GM12878 (cell line): ENCODE data around the gene LDLRAD4. TPM values are rescaled to one million over a fixed set of nuclear protein-coding genes. Genes with fewer than 3 reads are reported as not detected.
A peak's percentile ranks its signal among the peaks of the same experiment; 100 is the strongest.

ENCODE experiments used
- CREM ChIP-seq: IDR thresholded peaks from 2 replicates; pipeline ENCODE4 v1.6.1; 2014; ENCODE audit warnings: antibody characterized with exemption, low read depth
- CUX1 ChIP-seq: IDR thresholded peaks from 2 replicates; pipeline ENCODE4 v1.6.1; 2012; ENCODE audit warnings: improper control_type of control experiment, low read depth, low read length; ENCODE audit not compliant: insufficient replicate concordance
- IRF3 ChIP-seq: fragments of 450-650 bp; IDR thresholded peaks from 2 replicates; pipeline ENCODE4 v1.6.1; 2014; ENCODE audit warnings: mild to moderate bottlenecking
- PML ChIP-seq: IDR thresholded peaks from 2 replicates; pipeline ENCODE4 v1.6.1; 2012; ENCODE audit warnings: low read length, inconsistent platforms
- POLR2AphosphoS5 ChIP-seq: IDR thresholded peaks from 2 replicates; pipeline ENCODE4 v1.6.1; 2011; ENCODE audit warnings: mild to moderate bottlenecking, low read length, inconsistent platforms
- SMAD5 ChIP-seq: IDR thresholded peaks from 2 replicates; pipeline ENCODE4 v1.6.1; 2016; ENCODE audit warnings: antibody characterized with exemption, low read depth
- TBL1XR1 ChIP-seq: IDR thresholded peaks from 2 replicates; pipeline ENCODE4 v1.6.1; 2012; ENCODE audit warnings: low read depth, low read length, improper control_type of control experiment
- YBX1 ChIP-seq: fragments of 450-650 bp; IDR thresholded peaks from 2 replicates; pipeline ENCODE4 v1.6.1; 2016; ENCODE audit warnings: antibody characterized with exemption
- ZBED1 ChIP-seq: IDR thresholded peaks from 2 replicates; pipeline ENCODE4 v1.6.1; 2016; ENCODE audit warnings: borderline replicate concordance
- ZNF217 ChIP-seq: fragments of 450-650 bp; IDR thresholded peaks from 2 replicates; pipeline ENCODE4 v1.6.1; 2017; ENCODE audit warnings: antibody characterized with exemption, mild to moderate bottlenecking
- ZNF274 ChIP-seq: IDR thresholded peaks from one replicate; pipeline ENCODE4 v1.8.0; 2011; ENCODE audit not compliant: insufficient read length, insufficient read depth
- polyA plus RNA-seq, 11 experiments: library from polyadenylated mRNA; depleted of rRNA in 4 of 11; unstranded in 6 of 11; stranded (reverse) in 5 of 11; fragments of >200 nt; fragmentation: Nextera tagmentation in 4 of 11; fragmentation: Illumina TruSeq in 1 of 11; extraction: Ambion mirVana in 4 of 11; extraction: Trizol in 1 of 11; gene quantifications; 1 replicate in 1 of 11; 2 replicates in 10 of 11; pipeline versions ENCODE4 v1.2.1 to v1.2.3, GENCODE V29; 2011 to 2016; ENCODE audit warnings: inconsistent platforms in 2 of 11, missing spikeins in 2 of 11, low read depth in 1 of 11
- total RNA-seq, 4 experiments: library from RNA; depleted of rRNA in 3 of 4; stranded (reverse); fragments of >200 nt in 3 of 4; fragmentation: Illumina TruSeq in 1 of 4; extraction: Trizol in 1 of 4; gene quantifications; 2 replicates each; pipeline versions ENCODE4 v1.2.1 to v1.2.3, GENCODE V29; 2013 to 2021
- TF ChIP-seq, protein P1 (sequence below): fragments of 450-650 bp; IDR thresholded peaks from 2 replicates; pipeline ENCODE4 v1.6.1; 2016; ENCODE audit warnings: mild to moderate bottlenecking, moderate library complexity, borderline replicate concordance
- TF ChIP-seq, protein P2 (sequence below): fragments of 450-650 bp; IDR thresholded peaks from 2 replicates; pipeline ENCODE4 v1.6.1; 2018; ENCODE audit warnings: borderline replicate concordance, mild to moderate bottlenecking; ENCODE audit not compliant: partially characterized antibody
- TF ChIP-seq, protein P3 (sequence below): fragments of 450-650 bp; IDR thresholded peaks from 2 replicates; pipeline ENCODE4 v1.6.1; 2017; ENCODE audit warnings: low read depth, mild to moderate bottlenecking, moderate library complexity

LDLRAD4 gene
- total and polyA plus RNA-seq, 10 of the 15 experiments (the other 5 are each of a cell fraction or from before 2014, with no cell fraction given) = 2.7 to 16.8 (median 11.2) TPM

DNA sequence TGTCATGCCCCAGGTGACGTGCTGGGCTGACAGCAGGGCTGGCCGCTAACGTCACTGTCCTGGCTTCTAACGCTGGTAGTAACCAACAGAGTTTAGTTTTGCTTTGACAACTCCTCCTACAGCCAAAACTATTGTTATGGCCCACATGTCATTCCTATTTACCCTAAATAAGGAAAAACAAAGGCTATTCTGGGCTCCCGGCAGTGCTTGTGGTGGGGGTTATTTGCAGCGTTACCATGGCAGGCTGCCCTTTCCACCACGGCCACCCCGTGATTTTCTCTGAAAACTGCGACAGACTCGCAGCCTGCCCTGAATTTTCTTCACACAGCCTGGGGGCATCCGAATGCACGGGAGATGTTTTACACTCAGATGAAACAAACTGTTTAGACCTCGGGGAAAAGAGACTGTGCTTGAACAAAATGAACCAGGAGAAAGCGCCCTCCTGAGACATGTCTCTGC is 392.6 kb downstream of the LDLRAD4 start (continued):
- TF ChIP-seq ZNF274 (no peak), PML (no peak), CREM (peak; percentile 99), IRF3 (no peak), ZNF217 (no peak), TBL1XR1 (peak; percentile 83; the same call in 1 of the 2 replicates), YBX1 (no peak), SMAD5 (no peak), CUX1 (peak; percentile 62), POLR2AphosphoS5 (peak; percentile 13; the same call in 1 of the 2 replicates), ZBED1 (peak; percentile 62; the same call in 1 of the 2 replicates)
- TF ChIP-seq, protein P1, sequence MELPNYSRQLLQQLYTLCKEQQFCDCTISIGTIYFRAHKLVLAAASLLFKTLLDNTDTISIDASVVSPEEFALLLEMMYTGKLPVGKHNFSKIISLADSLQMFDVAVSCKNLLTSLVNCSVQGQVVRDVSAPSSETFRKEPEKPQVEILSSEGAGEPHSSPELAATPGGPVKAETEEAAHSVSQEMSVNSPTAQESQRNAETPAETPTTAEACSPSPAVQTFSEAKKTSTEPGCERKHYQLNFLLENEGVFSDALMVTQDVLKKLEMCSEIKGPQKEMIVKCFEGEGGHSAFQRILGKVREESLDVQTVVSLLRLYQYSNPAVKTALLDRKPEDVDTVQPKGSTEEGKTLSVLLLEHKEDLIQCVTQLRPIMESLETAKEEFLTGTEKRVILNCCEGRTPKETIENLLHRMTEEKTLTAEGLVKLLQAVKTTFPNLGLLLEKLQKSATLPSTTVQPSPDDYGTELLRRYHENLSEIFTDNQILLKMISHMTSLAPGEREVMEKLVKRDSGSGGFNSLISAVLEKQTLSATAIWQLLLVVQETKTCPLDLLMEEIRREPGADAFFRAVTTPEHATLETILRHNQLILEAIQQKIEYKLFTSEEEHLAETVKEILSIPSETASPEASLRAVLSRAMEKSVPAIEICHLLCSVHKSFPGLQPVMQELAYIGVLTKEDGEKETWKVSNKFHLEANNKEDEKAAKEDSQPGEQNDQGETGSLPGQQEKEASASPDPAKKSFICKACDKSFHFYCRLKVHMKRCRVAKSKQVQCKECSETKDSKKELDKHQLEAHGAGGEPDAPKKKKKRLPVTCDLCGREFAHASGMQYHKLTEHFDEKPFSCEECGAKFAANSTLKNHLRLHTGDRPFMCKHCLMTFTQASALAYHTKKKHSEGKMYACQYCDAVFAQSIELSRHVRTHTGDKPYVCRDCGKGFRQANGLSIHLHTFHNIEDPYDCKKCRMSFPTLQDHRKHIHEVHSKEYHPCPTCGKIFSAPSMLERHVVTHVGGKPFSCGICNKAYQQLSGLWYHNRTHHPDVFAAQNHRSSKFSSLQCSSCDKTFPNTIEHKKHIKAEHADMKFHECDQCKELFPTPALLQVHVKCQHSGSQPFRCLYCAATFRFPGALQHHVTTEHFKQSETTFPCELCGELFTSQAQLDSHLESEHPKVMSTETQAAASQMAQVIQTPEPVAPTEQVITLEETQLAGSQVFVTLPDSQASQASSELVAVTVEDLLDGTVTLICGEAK = no peak; the same call in 1 of the 2 replicates
- TF ChIP-seq, protein P2, sequence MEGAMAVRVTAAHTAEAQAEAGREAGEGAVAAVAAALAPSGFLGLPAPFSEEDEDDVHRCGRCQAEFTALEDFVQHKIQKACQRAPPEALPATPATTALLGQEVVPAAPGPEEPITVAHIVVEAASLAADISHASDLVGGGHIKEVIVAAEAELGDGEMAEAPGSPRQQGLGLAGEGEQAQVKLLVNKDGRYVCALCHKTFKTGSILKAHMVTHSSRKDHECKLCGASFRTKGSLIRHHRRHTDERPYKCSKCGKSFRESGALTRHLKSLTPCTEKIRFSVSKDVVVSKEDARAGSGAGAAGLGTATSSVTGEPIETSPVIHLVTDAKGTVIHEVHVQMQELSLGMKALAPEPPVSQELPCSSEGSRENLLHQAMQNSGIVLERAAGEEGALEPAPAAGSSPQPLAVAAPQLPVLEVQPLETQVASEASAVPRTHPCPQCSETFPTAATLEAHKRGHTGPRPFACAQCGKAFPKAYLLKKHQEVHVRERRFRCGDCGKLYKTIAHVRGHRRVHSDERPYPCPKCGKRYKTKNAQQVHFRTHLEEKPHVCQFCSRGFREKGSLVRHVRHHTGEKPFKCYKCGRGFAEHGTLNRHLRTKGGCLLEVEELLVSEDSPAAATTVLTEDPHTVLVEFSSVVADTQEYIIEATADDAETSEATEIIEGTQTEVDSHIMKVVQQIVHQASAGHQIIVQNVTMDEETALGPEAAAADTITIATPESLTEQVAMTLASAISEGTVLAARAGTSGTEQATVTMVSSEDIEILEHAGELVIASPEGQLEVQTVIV = no peak
- TF ChIP-seq, protein P3, sequence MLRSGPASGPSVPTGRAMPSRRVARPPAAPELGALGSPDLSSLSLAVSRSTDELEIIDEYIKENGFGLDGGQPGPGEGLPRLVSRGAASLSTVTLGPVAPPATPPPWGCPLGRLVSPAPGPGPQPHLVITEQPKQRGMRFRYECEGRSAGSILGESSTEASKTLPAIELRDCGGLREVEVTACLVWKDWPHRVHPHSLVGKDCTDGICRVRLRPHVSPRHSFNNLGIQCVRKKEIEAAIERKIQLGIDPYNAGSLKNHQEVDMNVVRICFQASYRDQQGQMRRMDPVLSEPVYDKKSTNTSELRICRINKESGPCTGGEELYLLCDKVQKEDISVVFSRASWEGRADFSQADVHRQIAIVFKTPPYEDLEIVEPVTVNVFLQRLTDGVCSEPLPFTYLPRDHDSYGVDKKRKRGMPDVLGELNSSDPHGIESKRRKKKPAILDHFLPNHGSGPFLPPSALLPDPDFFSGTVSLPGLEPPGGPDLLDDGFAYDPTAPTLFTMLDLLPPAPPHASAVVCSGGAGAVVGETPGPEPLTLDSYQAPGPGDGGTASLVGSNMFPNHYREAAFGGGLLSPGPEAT = peak; percentile 68; the same call in 1 of the 2 replicates
